A549 (cell line): Measurements from ENCODE around the gene VAT1L. TPM values are rescaled to one million over a fixed set of nuclear protein-coding genes. Genes with fewer than 3 reads are reported as not detected.

ENCODE experiments used
- ATAC-seq, 2 experiments: fragments of 200-7000 bp in 1 of 2; fragments of >200 bp in 1 of 2; cut with Nextera tagmentation in 1 of 2; cut with Tn5 transposase in 1 of 2; 3 replicates each; pipeline versions ENCODE4 v1.8.0 to v1.9.1; 2018 to 2020; ENCODE audit warnings: mild to moderate bottlenecking in 1 of 2, moderate library complexity in 1 of 2
- CTCF ChIA-PET: fragments of 300-600 bp; sonication (Branson Sonifier 250); formaldehyde crosslinking; extraction: SDS; loops from one replicate; lab custom pipeline; 2021; ENCODE audit warnings: antibody characterized with exemption, inconsistent platforms; lab: Yijun Ruan, JAX
- POLR2A ChIA-PET: fragments of 350-600 bp; formaldehyde crosslinking; extraction: SDS; loops from one replicate; lab custom pipeline; 2021; ENCODE audit warnings: antibody characterized with exemption, inconsistent platforms; lab: Yijun Ruan, JAX
- DNase-seq, 2 experiments: peaks; one replicate each; pipeline versions ENCODE4 v3.0.0 to v3.0.0-alpha.2; 2011 to 2016; ENCODE audit warnings: low read depth in 1 of 2, low spot score in 1 of 2
- FAIRE-seq: peaks from 2 replicates; lab custom pipeline; 2011; peaks lifted over from hg19 to GRCh38; lab: Jason Lieb, UNC
- H3K27ac ChIP-seq, 2 experiments: fragments of >200 bp; sonication (Bioruptor Twin); formaldehyde crosslinking; 3 replicates each; pipeline ENCODE4 v1.5.1; 2016 to 2017
- H3K4me1 ChIP-seq: fragments of >200 bp; sonication (Bioruptor Twin); formaldehyde crosslinking; 3 replicates; pipeline ENCODE4 v1.6.1; 2016
- H3K4me2 ChIP-seq: fragments of >200 bp; sonication (Bioruptor Twin); formaldehyde crosslinking; 3 replicates; pipeline ENCODE4 v1.6.1; 2016
- H3K4me3 ChIP-seq: fragments of >200 bp; sonication (Bioruptor Twin); formaldehyde crosslinking; 3 replicates; pipeline ENCODE4 v1.5.1; 2016
- H3K9me3 ChIP-seq: fragments of >200 bp; sonication (Bioruptor Twin); formaldehyde crosslinking; 3 replicates; pipeline ENCODE4 v1.6.1; 2016
- BHLHE40 ChIP-seq: IDR thresholded peaks from 2 replicates; pipeline ENCODE4 v1.6.1; 2012; ENCODE audit warnings: low read depth, low read length, inconsistent platforms
- CBX2 ChIP-seq: fragments of 200-600 bp; sonication (generic); IDR thresholded peaks from 2 replicates; pipeline ENCODE4 v1.6.1; 2016; ENCODE audit warnings: low read depth, mild to moderate bottlenecking, borderline replicate concordance
- CBX8 ChIP-seq: fragments of 200-600 bp; sonication (generic); IDR thresholded peaks from 2 replicates; pipeline ENCODE4 v1.6.1; 2016
- CEBPB ChIP-seq, 2 experiments: fragments of >200 bp in 1 of 2; sonication (Bioruptor Twin) in 1 of 2; formaldehyde crosslinking in 1 of 2; IDR thresholded peaks; 2 replicates each; pipeline ENCODE4 v1.6.1; 2012 to 2016
- EHMT2 ChIP-seq: fragments of 200-600 bp; sonication (generic); IDR thresholded peaks from 2 replicates; pipeline ENCODE4 v1.6.1; 2016; ENCODE audit warnings: antibody characterized with exemption, low read depth, mild to moderate bottlenecking, moderate library complexity
- EP300 ChIP-seq, 2 experiments: fragments of >200 bp; sonication (Bioruptor Twin); formaldehyde crosslinking; IDR thresholded peaks; 2 replicates in 1 of 2; 3 replicates in 1 of 2; pipeline ENCODE4 v1.6.1; 2016 to 2017
- MAFK ChIP-seq: fragments of 450-650 bp; IDR thresholded peaks from 2 replicates; pipeline ENCODE4 v1.6.1; 2014; ENCODE audit not compliant: partially characterized antibody
- NPAS2 ChIP-seq: fragments of 250-450 bp; sonication (Bioruptor Pico); IDR thresholded peaks from 2 replicates; pipeline ENCODE4 v1.8.0; 2022; ENCODE audit warnings: mild to moderate bottlenecking, moderate library complexity, borderline replicate concordance
- PHF8 ChIP-seq: fragments of 200-600 bp; sonication (generic); IDR thresholded peaks from 2 replicates; pipeline ENCODE4 v1.6.1; 2016; ENCODE audit warnings: low read depth, mild to moderate bottlenecking, antibody characterized with exemption, moderate library complexity, borderline replicate concordance
- POLR2A ChIP-seq: IDR thresholded peaks from 2 replicates; pipeline ENCODE4 v1.6.1; 2012; ENCODE audit warnings: mild to moderate bottlenecking, low read length
- POLR2AphosphoS2 ChIP-seq: conservative IDR thresholded peaks from 2 replicates; pipeline ENCODE4 v1.6.1; 2012; ENCODE audit warnings: low read length, improper control_type of control experiment, inconsistent platforms
- RARB ChIP-seq: fragments of 250-450 bp; sonication (Bioruptor Pico); IDR thresholded peaks from 2 replicates; pipeline ENCODE4 v1.8.0; 2021; ENCODE audit warnings: mild to moderate bottlenecking, moderate library complexity
- RCOR1 ChIP-seq: fragments of 150-350 bp; IDR thresholded peaks from 2 replicates; pipeline ENCODE4 v1.6.1; 2014; ENCODE audit warnings: antibody characterized with exemption, low read length, low read depth
- REST ChIP-seq: fragments of 200-600 bp; sonication (generic); IDR thresholded peaks from 2 replicates; pipeline ENCODE4 v1.6.1; 2016; ENCODE audit warnings: antibody characterized with exemption, mild to moderate bottlenecking, moderate library complexity
- TFCP2L1 ChIP-seq: fragments of 250-450 bp; sonication (Bioruptor Pico); IDR thresholded peaks from 2 replicates; pipeline ENCODE4 v1.5.0; 2021; ENCODE audit warnings: mild to moderate bottlenecking
- TP53 ChIP-seq: fragments of 250-450 bp; sonication (Bioruptor Pico); IDR thresholded peaks from 2 replicates; pipeline ENCODE4 v1.5.0; 2021; ENCODE audit warnings: mild to moderate bottlenecking, moderate library complexity
- ZNF302 ChIP-seq: fragments of 250-450 bp; sonication (Bioruptor Pico); IDR thresholded peaks from 2 replicates; pipeline ENCODE4 v1.9.0; 2021; ENCODE audit warnings: inconsistent platforms, mild to moderate bottlenecking, moderate library complexity
- WGBS: methylation state at CpG from one replicate; pipeline ENCODE4 v1.1.6; 2017; ENCODE audit errors: missing lambda C conversion rate; 5-methylcytosine and 5-hydroxymethylcytosine counted together
- polyA plus RNA-seq, 4 experiments: library from polyadenylated mRNA; depleted of rRNA in 3 of 4; stranded (reverse); fragments of >200 nt; fragmentation: RNase III in 1 of 4; extraction: RNeasy Plus Mini Kit Qiagen cat#74134 plus additional on column Dnase treatment in 1 of 4; gene quantifications; 2 replicates in 3 of 4; 3 replicates in 1 of 4; pipeline ENCODE4 v1.2.3, GENCODE V29; 2011 to 2017
- TF ChIP-seq, protein P1 (sequence below): IDR thresholded peaks from 2 replicates; pipeline ENCODE4 v1.6.1; 2012
- TF ChIP-seq, protein P2 (sequence below): fragments of >200 bp; sonication (Bioruptor Twin); formaldehyde crosslinking; IDR thresholded peaks from 2 replicates; pipeline ENCODE4 v1.6.1; 2016
- TF ChIP-seq, protein P3 (sequence below): fragments of >200 bp; sonication (Bioruptor Twin); formaldehyde crosslinking; IDR thresholded peaks from 3 replicates; pipeline ENCODE4 v1.5.1; 2016
- TF ChIP-seq, protein P4 (sequence below): fragments of 250-450 bp; sonication (Bioruptor Pico); IDR thresholded peaks from 2 replicates; pipeline ENCODE4 v1.5.0; 2021; ENCODE audit warnings: mild to moderate bottlenecking, moderate library complexity, borderline replicate concordance

Gene VAT1L
- polyA plus RNA-seq, 2 of the 4 experiments (the other 2 are of a cell fraction), result not detected

- H3K4me2 ChIP-seq, result no peak overlapping the region
- 38% methylated on average over 4 of the region's 4 CpGs for WGBS
- ATAC-seq, result no peak
- no peak for TF ChIP-seq RARB (CRISPR knock-in tag)
- TF ChIP-seq, protein P1, sequence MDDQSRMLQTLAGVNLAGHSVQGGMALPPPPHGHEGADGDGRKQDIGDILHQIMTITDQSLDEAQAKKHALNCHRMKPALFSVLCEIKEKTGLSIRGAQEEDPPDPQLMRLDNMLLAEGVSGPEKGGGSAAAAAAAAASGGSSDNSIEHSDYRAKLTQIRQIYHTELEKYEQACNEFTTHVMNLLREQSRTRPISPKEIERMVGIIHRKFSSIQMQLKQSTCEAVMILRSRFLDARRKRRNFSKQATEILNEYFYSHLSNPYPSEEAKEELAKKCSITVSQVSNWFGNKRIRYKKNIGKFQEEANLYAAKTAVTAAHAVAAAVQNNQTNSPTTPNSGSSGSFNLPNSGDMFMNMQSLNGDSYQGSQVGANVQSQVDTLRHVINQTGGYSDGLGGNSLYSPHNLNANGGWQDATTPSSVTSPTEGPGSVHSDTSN, result no peak
- TF ChIP-seq TP53 (CRISPR knock-in tag), result no peak
- TF ChIP-seq, protein P2, sequence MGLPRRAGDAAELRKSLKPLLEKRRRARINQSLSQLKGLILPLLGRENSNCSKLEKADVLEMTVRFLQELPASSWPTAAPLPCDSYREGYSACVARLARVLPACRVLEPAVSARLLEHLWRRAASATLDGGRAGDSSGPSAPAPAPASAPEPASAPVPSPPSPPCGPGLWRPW, result no peak
- TF ChIP-seq, all 56 proteins: peak for 0
- no peak for FAIRE-seq
- ChIA-PET POLR2A (no interaction called here), CTCF (no interaction called here)
- no peak for DNase-seq
- Histone ChIP-seq H3K27ac (no peak overlapping the region), H3K4me1 (no peaks in the 10 kb centered on the region), H3K9me3 (no peaks in the 10 kb centered on the region), H3K4me3 (no peak overlapping the region)
Measured at GRCh38 chr16:77744141-77744540, 44.2 kb upstream of the VAT1L start.

- ATAC-seq, result no peak
- Histone ChIP-seq H3K27ac (no peak overlapping the region), H3K4me2 (no peak overlapping the region)
- ChIA-PET POLR2A (no interaction called here), CTCF (no interaction called here)
- no peak for TF ChIP-seq TFCP2L1
- no peak for TF ChIP-seq EHMT2
- no peak for TF ChIP-seq EP300 (IDR thresholded peaks at IDR 0.05)
- TF ChIP-seq BHLHE40, result no peak
- TF ChIP-seq RCOR1, result no peak
- TF ChIP-seq CBX2, result no peak
- TF ChIP-seq CBX8, result no peak
- no peak for TF ChIP-seq NPAS2 (CRISPR knock-in tag)
- TF ChIP-seq CEBPB (IDR thresholded peaks at IDR 0.05), result no peak
- TF ChIP-seq POLR2A, result no peak
- TF ChIP-seq, all 56 proteins: peak for 0
- Histone ChIP-seq H3K4me3 (no peak overlapping the region), H3K9me3 (no peaks in the 10 kb centered on the region), H3K4me1 (no peaks in the 10 kb centered on the region)
- FAIRE-seq, result no peak
- DNase-seq, result no peak
- 9% methylated on average over 1 of the region's 1 CpG for WGBS
Measured at GRCh38 chr16:77745972-77746371, 42.4 kb upstream of the VAT1L start.

GRCh38 chr16:77748421-77749005, 39.9 kb upstream of the VAT1L start:
- POLR2A ChIA-PET, result no interaction called here
- Histone ChIP-seq H3K4me3 (no peak overlapping the region), H3K27ac (no peak overlapping the region), H3K4me2 (no peak overlapping the region), H3K4me1 (no peaks in the 10 kb centered on the region), H3K9me3 (no peaks in the 10 kb centered on the region)
- CTCF ChIA-PET, result interaction anchor here (0.6 to 0.7 kb wide), 2 partner anchors 9 to 33 kb away, joined by 3 to 4 read pairs; no protein-coding TSS in a partner anchor
- no peak for FAIRE-seq
- TF ChIP-seq ZNF302 (CRISPR knock-in tag) (no peak), PHF8 (no peak), POLR2AphosphoS2 (no peak), RCOR1 (no peak), MAFK (no peak), REST (no peak)
- TF ChIP-seq, protein P3, sequence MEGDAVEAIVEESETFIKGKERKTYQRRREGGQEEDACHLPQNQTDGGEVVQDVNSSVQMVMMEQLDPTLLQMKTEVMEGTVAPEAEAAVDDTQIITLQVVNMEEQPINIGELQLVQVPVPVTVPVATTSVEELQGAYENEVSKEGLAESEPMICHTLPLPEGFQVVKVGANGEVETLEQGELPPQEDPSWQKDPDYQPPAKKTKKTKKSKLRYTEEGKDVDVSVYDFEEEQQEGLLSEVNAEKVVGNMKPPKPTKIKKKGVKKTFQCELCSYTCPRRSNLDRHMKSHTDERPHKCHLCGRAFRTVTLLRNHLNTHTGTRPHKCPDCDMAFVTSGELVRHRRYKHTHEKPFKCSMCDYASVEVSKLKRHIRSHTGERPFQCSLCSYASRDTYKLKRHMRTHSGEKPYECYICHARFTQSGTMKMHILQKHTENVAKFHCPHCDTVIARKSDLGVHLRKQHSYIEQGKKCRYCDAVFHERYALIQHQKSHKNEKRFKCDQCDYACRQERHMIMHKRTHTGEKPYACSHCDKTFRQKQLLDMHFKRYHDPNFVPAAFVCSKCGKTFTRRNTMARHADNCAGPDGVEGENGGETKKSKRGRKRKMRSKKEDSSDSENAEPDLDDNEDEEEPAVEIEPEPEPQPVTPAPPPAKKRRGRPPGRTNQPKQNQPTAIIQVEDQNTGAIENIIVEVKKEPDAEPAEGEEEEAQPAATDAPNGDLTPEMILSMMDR, result no peak
- TF ChIP-seq, protein P4, sequence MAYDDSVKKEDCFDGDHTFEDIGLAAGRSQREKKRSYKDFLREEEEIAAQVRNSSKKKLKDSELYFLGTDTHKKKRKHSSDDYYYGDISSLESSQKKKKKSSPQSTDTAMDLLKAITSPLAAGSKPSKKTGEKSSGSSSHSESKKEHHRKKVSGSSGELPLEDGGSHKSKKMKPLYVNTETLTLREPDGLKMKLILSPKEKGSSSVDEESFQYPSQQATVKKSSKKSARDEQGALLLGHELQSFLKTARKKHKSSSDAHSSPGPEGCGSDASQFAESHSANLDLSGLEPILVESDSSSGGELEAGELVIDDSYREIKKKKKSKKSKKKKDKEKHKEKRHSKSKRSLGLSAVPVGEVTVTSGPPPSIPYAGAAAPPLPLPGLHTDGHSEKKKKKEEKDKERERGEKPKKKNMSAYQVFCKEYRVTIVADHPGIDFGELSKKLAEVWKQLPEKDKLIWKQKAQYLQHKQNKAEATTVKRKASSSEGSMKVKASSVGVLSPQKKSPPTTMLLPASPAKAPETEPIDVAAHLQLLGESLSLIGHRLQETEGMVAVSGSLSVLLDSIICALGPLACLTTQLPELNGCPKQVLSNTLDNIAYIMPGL (CRISPR knock-in tag), result no peak
- WGBS, result 25% methylated on average over 7 of the region's 7 CpGs
- no peak for ATAC-seq
- DNase-seq, result no peak
